ENCODE results near the gene MSL1.
A peak's percentile ranks its signal among the peaks of the same experiment; 100 is the strongest.

The MSL1 gene

DNA sequence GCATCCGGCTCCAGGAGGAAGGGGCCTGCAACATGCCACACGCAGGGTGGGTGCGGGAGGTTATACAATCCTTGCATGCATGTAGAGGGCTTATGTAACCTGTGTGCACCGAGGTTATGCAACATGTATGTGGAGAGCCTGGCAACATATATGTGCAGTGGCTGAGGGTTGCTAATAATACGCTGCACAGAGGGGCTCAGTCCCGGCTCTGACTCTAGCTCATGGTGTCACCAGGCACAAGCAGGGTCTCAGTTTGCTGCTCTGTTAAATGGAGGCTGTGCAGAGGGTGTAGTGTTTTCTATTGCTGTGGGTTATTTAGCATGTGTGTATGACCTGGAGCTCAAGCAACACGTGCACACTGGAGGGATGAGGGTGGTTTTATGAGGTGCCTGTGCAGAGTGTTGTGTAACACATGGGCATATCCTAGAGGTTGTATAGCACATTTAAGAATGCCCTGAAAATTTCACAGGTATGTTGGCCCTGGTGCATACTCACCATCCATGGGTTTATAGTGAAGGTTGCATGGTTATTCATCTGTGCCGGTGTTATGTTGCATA is 45.8 kb upstream of the MSL1 start:
- Histone ChIP-seq H2BK12ac (ENCODE audit: low read length) (peak overlapping the region; percentile 64), H4K8ac (ENCODE audit: low read depth, low read length) (no peak overlapping the region), H3K27ac (replicated peaks; ENCODE audit: low read length) (no peak overlapping the region), H2BK120ac (ENCODE audit: low read depth, low read length) (no peak overlapping the region), H2BK5ac (ENCODE audit: low read length) (peak overlapping the region; percentile 49), H2AK5ac (ENCODE audit: low read depth, low read length) (peak overlapping the region; percentile 53), H3K23ac (ENCODE audit: low read depth, low read length, poor library complexity) (no peak overlapping the region), H3K4ac (ENCODE audit: low read length) (no peak overlapping the region), H3K4me1 (ENCODE audit: control insufficient read depth in 2 of 2, insufficient read depth in 1 of 2, low read depth in 1 of 2, low read length in 2 of 2) (peaks cover 22% of the 10 kb centered on the region in 2 donors), H3K27me3 (ENCODE audit: control insufficient read depth in 3 of 3, insufficient read depth in 3 of 3, low read depth in 1 of 3, low read length in 3 of 3) (no peaks in the 10 kb centered on the region), H3K14ac (ENCODE audit: low read length) (peak overlapping the region; percentile 86), H2AFZ (ENCODE audit: low read length) (no peak overlapping the region), H4K91ac (ENCODE audit: low read depth, low read length, poor library complexity) (no peak overlapping the region), H2BK15ac (ENCODE audit: low read length) (peak overlapping the region; percentile 28), H3K79me1 (ENCODE audit: low read depth, low read length) (no peaks in the 10 kb centered on the region), H3K9me3 (replicated peaks in 1 of 2; ENCODE audit: control insufficient read depth in 2 of 2, insufficient read depth in 1 of 2, low read depth in 1 of 2, low read length in 2 of 2) (no peaks in the 10 kb centered on the region), H3K9ac (ENCODE audit: low read depth, low read length, poor library complexity) (peak overlapping the region; percentile 24), H3K4me2 (ENCODE audit: insufficient read depth, low read length, poor library complexity, severe bottlenecking) (no peak overlapping the region), H3K4me3 (ENCODE audit: low read length in 2 of 2) (no peak overlapping the region), H3K18ac (ENCODE audit: low read length) (peak overlapping the region; percentile 89), H3K36me3 (replicated peaks in 1 of 2; ENCODE audit: control insufficient read depth in 2 of 2, insufficient read depth in 2 of 2, low read length in 2 of 2) (peaks cover 0 to 9% of the 10 kb centered on the region in 2 donors)
- WGBS, 2 donors (ENCODE audit: extremely low coverage in 2 of 2, insufficient read length in 2 of 2, insufficient replicate concordance in 1 of 2) = no CpG with 5 or more reads among the region's 8 CpGs
- DNase-seq (ENCODE audit: low spot score) = no peak

GRCh38 chr17:40076591-40076990 is 45.2 kb upstream of the MSL1 start:
- no peak overlapping the region for H3K27ac ChIP-seq (replicated peaks; ENCODE audit: low read length)
- peaks cover 16 to 17% of the 10 kb centered on the region in 2 donors for H3K4me1 ChIP-seq (ENCODE audit: control insufficient read depth in 2 of 2, insufficient read depth in 1 of 2, low read depth in 1 of 2, low read length in 2 of 2)

GRCh38 chr17:40079545-40079944 is 42.2 kb upstream of the MSL1 start:
- Histone ChIP-seq H3K14ac (ENCODE audit: low read length) (no peak overlapping the region), H2BK120ac (ENCODE audit: low read depth, low read length) (no peak overlapping the region), H4K8ac (ENCODE audit: low read depth, low read length) (no peak overlapping the region), H3K23ac (ENCODE audit: low read depth, low read length, poor library complexity) (no peak overlapping the region), H3K4me3 (ENCODE audit: low read length in 2 of 2) (no peak overlapping the region), H2BK12ac (ENCODE audit: low read length) (no peak overlapping the region), H3K79me1 (ENCODE audit: low read depth, low read length) (peaks cover 1% of the 10 kb centered on the region), H3K27ac (replicated peaks; ENCODE audit: low read length) (no peak overlapping the region), H4K91ac (ENCODE audit: low read depth, low read length, poor library complexity) (no peak overlapping the region), H2BK15ac (ENCODE audit: low read length) (no peak overlapping the region), H3K27me3 (ENCODE audit: control insufficient read depth in 3 of 3, insufficient read depth in 3 of 3, low read depth in 1 of 3, low read length in 3 of 3) (no peaks in the 10 kb centered on the region), H3K9ac (ENCODE audit: low read depth, low read length, poor library complexity) (no peak overlapping the region), H2AFZ (ENCODE audit: low read length) (no peak overlapping the region), H3K4me1 (ENCODE audit: control insufficient read depth in 2 of 2, insufficient read depth in 1 of 2, low read depth in 1 of 2, low read length in 2 of 2) (peaks cover 7 to 8% of the 10 kb centered on the region in 2 donors), H3K4me2 (ENCODE audit: insufficient read depth, low read length, poor library complexity, severe bottlenecking) (no peak overlapping the region), H3K4ac (ENCODE audit: low read length) (no peak overlapping the region), H2AK5ac (ENCODE audit: low read depth, low read length) (no peak overlapping the region), H3K9me3 (replicated peaks in 1 of 2; ENCODE audit: control insufficient read depth in 2 of 2, insufficient read depth in 1 of 2, low read depth in 1 of 2, low read length in 2 of 2) (no peaks in the 10 kb centered on the region), H3K18ac (ENCODE audit: low read length) (no peak overlapping the region), H3K36me3 (replicated peaks in 1 of 2; ENCODE audit: control insufficient read depth in 2 of 2, insufficient read depth in 2 of 2, low read length in 2 of 2) (peaks cover 7 to 10% of the 10 kb centered on the region in 2 donors), H2BK5ac (ENCODE audit: low read length) (no peak overlapping the region)
- no peak for DNase-seq (ENCODE audit: low spot score)
- no CpG with 5 or more reads among the region's 3 CpGs for WGBS, 2 donors (ENCODE audit: extremely low coverage in 2 of 2, insufficient read length in 2 of 2, insufficient replicate concordance in 1 of 2)

More at GRCh38 chr17:40076591-40076990, 45.2 kb upstream of the MSL1 start:
- Histone ChIP-seq H3K9me3 (replicated peaks in 1 of 2; ENCODE audit: control insufficient read depth in 2 of 2, insufficient read depth in 1 of 2, low read depth in 1 of 2, low read length in 2 of 2) (no peaks in the 10 kb centered on the region), H3K27me3 (ENCODE audit: control insufficient read depth in 3 of 3, insufficient read depth in 3 of 3, low read depth in 1 of 3, low read length in 3 of 3) (no peaks in the 10 kb centered on the region), H3K4me3 (ENCODE audit: low read length in 2 of 2) (no peak overlapping the region), H2BK5ac (ENCODE audit: low read length) (no peak overlapping the region), H4K8ac (ENCODE audit: low read depth, low read length) (no peak overlapping the region), H2BK15ac (ENCODE audit: low read length) (no peak overlapping the region), H2BK120ac (ENCODE audit: low read depth, low read length) (no peak overlapping the region), H2AK5ac (ENCODE audit: low read depth, low read length) (no peak overlapping the region), H3K23ac (ENCODE audit: low read depth, low read length, poor library complexity) (no peak overlapping the region), H4K91ac (ENCODE audit: low read depth, low read length, poor library complexity) (no peak overlapping the region), H2BK12ac (ENCODE audit: low read length) (no peak overlapping the region), H3K79me1 (ENCODE audit: low read depth, low read length) (no peaks in the 10 kb centered on the region), H3K4ac (ENCODE audit: low read length) (no peak overlapping the region), H3K36me3 (replicated peaks in 1 of 2; ENCODE audit: control insufficient read depth in 2 of 2, insufficient read depth in 2 of 2, low read length in 2 of 2) (peaks cover 0 to 9% of the 10 kb centered on the region in 2 donors), H3K4me2 (ENCODE audit: insufficient read depth, low read length, poor library complexity, severe bottlenecking) (no peak overlapping the region), H3K18ac (ENCODE audit: low read length) (no peak overlapping the region), H3K9ac (ENCODE audit: low read depth, low read length, poor library complexity) (no peak overlapping the region), H3K14ac (ENCODE audit: low read length) (no peak overlapping the region), H2AFZ (ENCODE audit: low read length) (no peak overlapping the region)
- WGBS, 2 donors (ENCODE audit: extremely low coverage in 2 of 2, insufficient read length in 2 of 2, insufficient replicate concordance in 1 of 2) = no CpG with 5 or more reads among the region's 7 CpGs
- no peak for DNase-seq (ENCODE audit: low spot score)

- Histone ChIP-seq H3K9ac (ENCODE audit: low read depth, low read length, poor library complexity) (no peak overlapping the region), H2BK15ac (ENCODE audit: low read length) (no peak overlapping the region), H3K23ac (ENCODE audit: low read depth, low read length, poor library complexity) (no peak overlapping the region), H3K4me1 (ENCODE audit: control insufficient read depth in 2 of 2, insufficient read depth in 1 of 2, low read depth in 1 of 2, low read length in 2 of 2) (peaks cover 0 to 1% of the 10 kb centered on the region in 2 donors), H2BK12ac (ENCODE audit: low read length) (no peak overlapping the region), H3K9me3 (replicated peaks in 1 of 2; ENCODE audit: control insufficient read depth in 2 of 2, insufficient read depth in 1 of 2, low read depth in 1 of 2, low read length in 2 of 2) (peaks cover 0 to 6% of the 10 kb centered on the region in 2 donors), H2AK5ac (ENCODE audit: low read depth, low read length) (no peak overlapping the region), H3K4me2 (ENCODE audit: insufficient read depth, low read length, poor library complexity, severe bottlenecking) (no peak overlapping the region), H3K4ac (ENCODE audit: low read length) (no peak overlapping the region), H2AFZ (ENCODE audit: low read length) (no peak overlapping the region), H2BK120ac (ENCODE audit: low read depth, low read length) (no peak overlapping the region), H3K4me3 (ENCODE audit: low read length in 2 of 2) (no peak overlapping the region), H3K79me1 (ENCODE audit: low read depth, low read length) (peaks cover 3% of the 10 kb centered on the region), H4K91ac (ENCODE audit: low read depth, low read length, poor library complexity) (no peak overlapping the region), H3K14ac (ENCODE audit: low read length) (no peak overlapping the region), H3K27ac (replicated peaks; ENCODE audit: low read length) (no peak overlapping the region), H3K27me3 (ENCODE audit: control insufficient read depth in 3 of 3, insufficient read depth in 3 of 3, low read depth in 1 of 3, low read length in 3 of 3) (no peaks in the 10 kb centered on the region), H3K36me3 (replicated peaks in 1 of 2; ENCODE audit: control insufficient read depth in 2 of 2, insufficient read depth in 2 of 2, low read length in 2 of 2) (peaks cover 22 to 49% of the 10 kb centered on the region in 2 donors), H2BK5ac (ENCODE audit: low read length) (no peak overlapping the region), H3K18ac (ENCODE audit: low read length) (no peak overlapping the region), H4K8ac (ENCODE audit: low read depth, low read length) (no peak overlapping the region)
- no peak for DNase-seq (ENCODE audit: low spot score)
- WGBS, 2 donors (ENCODE audit: extremely low coverage in 2 of 2, insufficient read length in 2 of 2, insufficient replicate concordance in 1 of 2) = no CpG with 5 or more reads among the region's 14 CpGs
Observed at GRCh38 chr17:40084477-40084876, 37.3 kb upstream of the MSL1 start.

Data from neuronal stem cell (in vitro differentiated cells).